Measurements from ENCODE around the gene UNC93A.
"Not testable (repeated sequence)": the region's sequence is repeated elsewhere in the genome, so short reads cannot be mapped to it uniquely, and the experiment has no call there.

Gene UNC93A

GRCh38 chr6:167290786-167291622, at the start of gene UNC93A:
Gene UNC93A, plus strand, starts transcription at chr6:167291315. Its CDS starts 175 bp downstream, at chr6:167291490.
- H3K9ac ChIP-seq (ENCODE audit: low read depth, low read length), result no peak within 1 kb of the TSS
- 0 out of 2 replicates have a peak, but pooled peaks cover 5% of the 10 kb centered on the region for H3K4me1 ChIP-seq (ENCODE audit: insufficient read depth, low read length)
- no peaks in the 10 kb centered on the region for H3K9me3 ChIP-seq (ENCODE audit: control insufficient read depth, insufficient read depth, low read length)
- no peaks in the 10 kb centered on the region for H3K36me3 ChIP-seq (ENCODE audit: insufficient read depth, low read length)

- H3K9me3 ChIP-seq (ENCODE audit: control insufficient read depth, insufficient read depth, low read length); H3K9ac ChIP-seq (ENCODE audit: low read depth, low read length); H3K36me3 ChIP-seq (ENCODE audit: insufficient read depth, low read length): not testable (repeated sequence)
- peaks cover 39% of the 10 kb centered on the region for H3K4me1 ChIP-seq (ENCODE audit: insufficient read depth, low read length)
Observed at GRCh38 chr6:167241321-167242134, 49.6 kb upstream of the UNC93A start.

DNA sequence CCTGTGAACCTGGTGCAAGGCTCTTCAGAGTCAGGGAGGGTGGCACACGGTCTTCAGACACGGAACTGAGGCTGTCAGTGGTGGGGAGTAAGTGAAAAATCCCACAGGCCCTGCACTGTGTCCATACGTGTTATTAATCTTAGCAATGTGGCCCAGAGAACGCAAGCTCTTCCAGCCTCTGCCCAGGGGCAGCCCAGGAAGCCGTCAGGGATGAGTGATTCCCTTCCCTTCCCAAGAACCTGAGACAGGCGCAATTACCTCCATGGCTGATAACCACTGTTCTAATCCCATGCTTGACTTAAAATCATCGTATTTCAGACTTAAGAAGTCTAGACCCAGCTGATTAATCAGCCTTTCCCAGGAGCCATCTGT, 49.0 kb upstream of the UNC93A start:
- H3K9me3 ChIP-seq (ENCODE audit: control insufficient read depth, insufficient read depth, low read length); H3K36me3 ChIP-seq (ENCODE audit: insufficient read depth, low read length); H3K9ac ChIP-seq (ENCODE audit: low read depth, low read length): not testable (repeated sequence)
- peaks cover 40% of the 10 kb centered on the region for H3K4me1 ChIP-seq (ENCODE audit: insufficient read depth, low read length)

DNA sequence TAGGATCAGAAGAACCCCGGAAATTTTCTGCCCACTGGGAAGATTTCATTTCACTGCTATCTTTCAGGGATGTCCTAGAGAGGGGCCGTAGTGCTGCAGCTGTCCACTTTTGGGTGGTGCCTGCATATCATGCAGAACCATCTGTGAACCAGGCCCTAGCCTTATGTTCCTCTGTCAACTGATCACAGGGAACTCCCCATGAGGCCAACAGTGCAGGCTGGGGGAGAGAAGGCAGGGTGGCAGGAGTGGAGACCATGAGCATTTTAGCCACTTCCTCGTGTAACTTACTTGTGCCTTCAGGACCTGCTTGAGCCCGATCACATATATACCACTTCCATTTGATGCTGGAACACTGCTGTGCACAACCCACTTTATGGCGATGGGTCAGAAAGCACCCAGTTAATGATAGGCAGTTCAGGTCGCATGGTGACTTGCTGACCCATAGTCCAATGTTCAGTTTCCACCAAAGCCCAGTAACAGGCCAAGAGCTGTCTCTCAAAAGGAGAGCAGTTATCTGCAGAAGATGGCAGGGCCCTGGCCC, 48.5 kb upstream of the UNC93A start:
- not testable (repeated sequence) for H3K36me3 ChIP-seq (ENCODE audit: insufficient read depth, low read length); H3K9ac ChIP-seq (ENCODE audit: low read depth, low read length); H3K9me3 ChIP-seq (ENCODE audit: control insufficient read depth, insufficient read depth, low read length)
- H3K4me1 ChIP-seq (ENCODE audit: insufficient read depth, low read length), result peaks cover 40% of the 10 kb centered on the region

GRCh38 chr6:167244064-167244960, 46.8 kb upstream of the UNC93A start:
- Histone ChIP-seq H3K9ac (ENCODE audit: low read depth, low read length) (peak overlapping the region; percentile 15), H3K9me3 (ENCODE audit: control insufficient read depth, insufficient read depth, low read length) (no peaks in the 10 kb centered on the region), H3K36me3 (ENCODE audit: insufficient read depth, low read length) (no peaks in the 10 kb centered on the region), H3K4me1 (ENCODE audit: insufficient read depth, low read length) (peaks cover 40% of the 10 kb centered on the region)

DNA sequence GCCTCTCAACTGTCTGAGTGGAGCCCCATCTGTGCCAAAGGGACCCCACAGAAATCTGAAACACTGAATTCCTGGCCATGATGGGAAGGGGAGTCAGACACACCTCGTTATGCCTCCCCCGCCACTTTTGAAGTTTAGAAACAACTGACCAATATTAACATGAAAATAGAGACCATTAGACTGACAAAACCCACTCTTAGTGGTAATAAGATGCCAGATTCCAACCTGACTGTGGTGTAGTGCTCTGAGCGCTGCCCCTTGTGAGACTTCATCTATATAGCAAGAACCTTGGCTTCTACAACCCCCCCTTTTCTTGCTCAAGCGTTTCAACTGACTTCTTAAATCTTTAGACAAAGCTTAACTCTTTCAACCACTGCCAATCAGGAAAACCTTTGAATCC, 46.1 kb upstream of the UNC93A start:
- H3K9ac ChIP-seq (ENCODE audit: low read depth, low read length), result no peak overlapping the region
- H3K4me1 ChIP-seq (ENCODE audit: insufficient read depth, low read length), result peaks cover 40% of the 10 kb centered on the region
- H3K9me3 ChIP-seq (ENCODE audit: control insufficient read depth, insufficient read depth, low read length), result no peaks in the 10 kb centered on the region

GRCh38 chr6:167245591-167245990, 45.5 kb upstream of the UNC93A start:
- no peaks in the 10 kb centered on the region for H3K36me3 ChIP-seq (ENCODE audit: insufficient read depth, low read length)
- no peaks in the 10 kb centered on the region for H3K9me3 ChIP-seq (ENCODE audit: control insufficient read depth, insufficient read depth, low read length)
- peaks cover 40% of the 10 kb centered on the region for H3K4me1 ChIP-seq (ENCODE audit: insufficient read depth, low read length)
- no peak overlapping the region for H3K9ac ChIP-seq (ENCODE audit: low read depth, low read length)

More for the DNA sequence above, 46.1 kb upstream of the UNC93A start:
- H3K36me3 ChIP-seq (ENCODE audit: insufficient read depth, low read length), result no peaks in the 10 kb centered on the region

GRCh38 chr6:167247814-167248595, 43.1 kb upstream of the UNC93A start:
- Histone ChIP-seq H3K9ac (ENCODE audit: low read depth, low read length) (no peak overlapping the region), H3K4me1 (ENCODE audit: insufficient read depth, low read length) (peaks cover 40% of the 10 kb centered on the region), H3K36me3 (ENCODE audit: insufficient read depth, low read length) (no peaks in the 10 kb centered on the region), H3K9me3 (ENCODE audit: control insufficient read depth, insufficient read depth, low read length) (no peaks in the 10 kb centered on the region; the same call in 1 of the 2 replicates)

DNA sequence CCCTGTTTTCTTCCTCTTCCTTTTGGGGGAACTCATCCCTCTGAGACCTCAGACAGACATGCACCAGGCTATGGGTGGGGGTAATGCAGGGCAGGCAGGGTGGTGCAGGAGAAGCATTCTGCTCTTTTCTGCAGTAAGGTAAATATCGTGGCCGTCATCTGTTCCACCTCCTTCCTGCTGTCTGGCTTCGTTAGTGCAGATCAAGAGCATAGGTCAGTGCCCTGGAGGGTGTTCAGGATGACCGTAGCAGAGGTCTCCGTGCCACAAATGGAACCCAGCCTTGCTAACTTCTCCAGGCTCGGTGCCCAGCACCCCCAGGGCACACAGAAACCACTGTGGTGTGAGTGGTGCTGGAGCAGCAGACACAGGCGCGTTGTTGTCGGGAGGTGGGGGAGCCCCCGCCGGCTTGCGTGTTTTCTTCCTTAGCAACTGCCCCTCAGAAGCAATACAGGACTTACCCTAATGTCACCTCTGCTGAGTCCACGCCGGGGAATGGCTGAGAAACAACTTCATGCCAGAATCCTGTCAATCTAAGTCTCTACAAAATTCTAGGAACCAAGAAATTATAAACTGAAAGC, 42.1 kb upstream of the UNC93A start:
- H3K4me1 ChIP-seq (ENCODE audit: insufficient read depth, low read length), result peaks cover 35% of the 10 kb centered on the region
- not testable (repeated sequence) for H3K9me3 ChIP-seq (ENCODE audit: control insufficient read depth, insufficient read depth, low read length); H3K9ac ChIP-seq (ENCODE audit: low read depth, low read length); H3K36me3 ChIP-seq (ENCODE audit: insufficient read depth, low read length)

DNA sequence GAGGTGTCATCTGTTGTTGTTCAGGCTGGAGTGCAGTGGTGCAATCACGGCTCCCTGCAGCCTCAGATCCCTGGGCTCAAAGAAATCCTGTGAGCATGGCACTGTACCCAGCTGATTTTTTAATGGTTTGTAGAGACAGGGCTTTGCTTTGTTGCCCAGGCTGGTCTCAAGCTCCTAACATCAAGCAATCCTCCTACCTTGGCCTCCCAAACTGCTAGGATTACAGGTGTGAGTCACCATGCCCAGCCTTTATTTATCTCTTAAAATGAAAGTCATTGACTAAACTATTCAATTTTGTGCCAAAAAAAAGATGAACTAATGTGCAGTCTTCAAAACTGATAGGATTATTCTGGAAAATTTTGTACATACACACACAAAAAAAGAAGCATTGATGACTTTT, 38.8 kb upstream of the UNC93A start:
- Histone ChIP-seq H3K4me1 (ENCODE audit: insufficient read depth, low read length) (peaks cover 12% of the 10 kb centered on the region), H3K9ac (ENCODE audit: low read depth, low read length) (no peak overlapping the region), H3K36me3 (ENCODE audit: insufficient read depth, low read length) (peaks cover 3% of the 10 kb centered on the region; the same call in 1 of the 2 replicates), H3K9me3 (ENCODE audit: control insufficient read depth, insufficient read depth, low read length) (peaks cover 17% of the 10 kb centered on the region)

DNA sequence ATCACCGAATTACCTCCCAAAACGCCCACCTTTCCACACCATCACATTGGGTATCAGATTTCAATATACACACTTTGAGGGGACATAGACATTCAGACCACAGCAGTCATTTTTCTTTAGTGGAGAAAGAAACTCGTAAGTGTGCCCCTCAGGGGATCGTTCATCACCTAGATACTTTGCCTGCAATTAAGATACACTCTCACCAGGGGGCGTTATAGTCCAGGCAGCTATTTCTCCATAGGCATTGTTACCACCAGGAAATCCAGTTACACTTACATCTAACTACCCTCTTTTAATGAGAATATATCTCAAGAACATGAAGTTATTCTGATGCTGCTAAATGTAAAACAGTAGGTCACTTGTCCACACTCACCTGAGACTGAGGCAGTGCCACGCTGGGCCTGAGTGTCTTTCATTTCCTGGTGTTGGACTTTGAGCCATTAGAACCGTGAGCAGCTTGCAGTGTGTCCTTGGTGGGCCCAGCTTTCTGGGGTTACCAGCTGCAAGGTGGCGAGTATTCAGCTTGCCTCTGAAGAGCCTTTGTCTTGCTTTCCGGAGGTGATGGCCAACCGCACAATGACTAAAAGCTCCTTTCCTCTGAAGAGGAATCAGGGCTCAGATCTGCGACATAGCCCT, 35.1 kb upstream of the UNC93A start:
- H3K9me3 ChIP-seq (ENCODE audit: control insufficient read depth, insufficient read depth, low read length), result peaks cover 19% of the 10 kb centered on the region
- no peak overlapping the region for H3K9ac ChIP-seq (ENCODE audit: low read depth, low read length)
- H3K4me1 ChIP-seq (ENCODE audit: insufficient read depth, low read length), result no peaks in the 10 kb centered on the region
- H3K36me3 ChIP-seq (ENCODE audit: insufficient read depth, low read length), result peaks cover 3% of the 10 kb centered on the region; the same call in 1 of the 2 replicates

- Histone ChIP-seq H3K4me1 (ENCODE audit: insufficient read depth, low read length) (no peaks in the 10 kb centered on the region), H3K9me3 (ENCODE audit: control insufficient read depth, insufficient read depth, low read length) (peaks cover 19% of the 10 kb centered on the region), H3K9ac (ENCODE audit: low read depth, low read length) (no peak overlapping the region), H3K36me3 (ENCODE audit: insufficient read depth, low read length) (peaks cover 3% of the 10 kb centered on the region; the same call in 1 of the 2 replicates)
Observed at GRCh38 chr6:167258646-167259045, 32.5 kb upstream of the UNC93A start.

Data from ES-I3 (cell line).